Measurements from ENCODE around the gene BFSP2.

BFSP2 gene

GRCh38 chr3:133410191-133410892, 10.5 kb downstream of the BFSP2 start:
- peak overlapping the region; percentile 73 for H3K18ac ChIP-seq (ENCODE audit: low read length)
- H3K4ac ChIP-seq (ENCODE audit: low read length) = no peak overlapping the region
- no peak overlapping the region for H3K4me3 ChIP-seq (ENCODE audit: low read length in 2 of 2)
- H2BK5ac ChIP-seq (ENCODE audit: low read length) = no peak overlapping the region
- H3K23ac ChIP-seq (ENCODE audit: low read depth, low read length, poor library complexity) = no peak overlapping the region
- no peak for DNase-seq (ENCODE audit: low spot score)
- H4K8ac ChIP-seq (ENCODE audit: low read depth, low read length) = no peak overlapping the region
- no peak overlapping the region for H3K4me2 ChIP-seq (ENCODE audit: insufficient read depth, low read length, poor library complexity, severe bottlenecking)
- no peaks in the 10 kb centered on the region for H3K36me3 ChIP-seq (replicated peaks in 1 of 2; ENCODE audit: control insufficient read depth in 2 of 2, insufficient read depth in 2 of 2, low read length in 2 of 2)
- no peak overlapping the region for H2AFZ ChIP-seq (ENCODE audit: low read length)
- peaks cover 0 to 5% of the 10 kb centered on the region in 2 donors for H3K4me1 ChIP-seq (ENCODE audit: control insufficient read depth in 2 of 2, insufficient read depth in 1 of 2, low read depth in 1 of 2, low read length in 2 of 2)
- no peak overlapping the region for H2AK5ac ChIP-seq (ENCODE audit: low read depth, low read length)
- no peak overlapping the region for H3K14ac ChIP-seq (ENCODE audit: low read length)
- H3K27me3 ChIP-seq (ENCODE audit: control insufficient read depth in 3 of 3, insufficient read depth in 3 of 3, low read depth in 1 of 3, low read length in 3 of 3) = no peaks in the 10 kb centered on the region
- H3K9ac ChIP-seq (ENCODE audit: low read depth, low read length, poor library complexity) = no peak overlapping the region
- WGBS, 2 donors (ENCODE audit: extremely low coverage in 2 of 2, insufficient read length in 2 of 2, insufficient replicate concordance in 1 of 2) = no CpG with 5 or more reads among the region's 17 CpGs
- no peak overlapping the region for H4K91ac ChIP-seq (ENCODE audit: low read depth, low read length, poor library complexity)
- peak overlapping the region; percentile 12 for H2BK12ac ChIP-seq (ENCODE audit: low read length)
- H3K79me1 ChIP-seq (ENCODE audit: low read depth, low read length) = no peaks in the 10 kb centered on the region
- H3K9me3 ChIP-seq (replicated peaks in 1 of 2; ENCODE audit: control insufficient read depth in 2 of 2, insufficient read depth in 1 of 2, low read depth in 1 of 2, low read length in 2 of 2) = no peaks in the 10 kb centered on the region
- no peak overlapping the region for H2BK120ac ChIP-seq (ENCODE audit: low read depth, low read length)
- H2BK15ac ChIP-seq (ENCODE audit: low read length) = no peak overlapping the region
- H3K27ac ChIP-seq (replicated peaks; ENCODE audit: low read length) = no peak overlapping the region

DNA sequence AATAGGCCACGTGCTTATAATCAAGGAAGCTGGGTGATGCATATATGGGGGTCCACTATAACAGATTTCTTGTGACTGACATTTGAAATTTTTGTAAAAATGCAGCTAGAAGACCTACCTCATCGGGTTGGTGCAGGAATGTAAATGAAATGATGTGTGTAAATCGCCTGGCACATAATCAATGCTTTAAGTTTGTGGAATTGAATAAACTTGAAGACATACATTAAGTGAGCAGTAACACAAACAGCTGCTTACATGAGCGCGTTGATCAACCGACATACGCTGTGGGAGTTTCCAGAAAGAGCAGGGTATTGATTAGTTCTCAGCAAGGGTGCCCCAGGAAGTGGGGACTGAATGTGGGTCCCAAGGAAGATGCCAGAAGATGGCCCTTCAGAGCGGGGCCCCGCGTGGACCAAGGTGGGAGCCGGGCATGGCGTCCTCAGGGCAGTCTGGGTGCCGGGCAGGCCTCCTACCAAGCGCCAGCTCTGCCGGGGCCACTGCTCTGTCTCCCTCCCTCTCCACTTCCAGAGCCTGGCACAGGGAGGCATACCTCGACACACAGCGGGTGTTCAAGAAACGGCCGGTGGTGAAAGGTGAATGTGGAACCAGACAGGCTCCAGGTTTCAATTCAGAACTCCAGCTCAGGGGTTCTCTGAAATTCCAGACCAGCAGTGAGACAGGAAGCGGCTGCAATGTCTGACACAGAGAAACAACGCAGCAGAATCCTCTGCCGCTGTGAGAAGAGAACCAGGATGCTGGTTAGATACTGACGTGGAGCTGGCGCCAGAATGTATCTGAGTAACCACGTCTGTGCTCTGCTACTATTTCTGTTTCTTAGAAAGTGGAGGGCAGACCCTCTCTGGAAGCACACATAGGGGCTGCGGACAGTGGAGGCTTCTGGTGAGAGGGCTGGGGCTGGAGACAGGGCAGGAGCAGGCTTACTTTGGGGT, 12.6 kb downstream of the BFSP2 start:
- no peak overlapping the region for H3K4me3 ChIP-seq (ENCODE audit: low read length in 2 of 2)
- no CpG with 5 or more reads among the region's 26 CpGs for WGBS, 2 donors (ENCODE audit: extremely low coverage in 2 of 2, insufficient read length in 2 of 2, insufficient replicate concordance in 1 of 2)
- H2AFZ ChIP-seq (ENCODE audit: low read length) = no peak overlapping the region
- no peaks in the 10 kb centered on the region for H3K9me3 ChIP-seq (replicated peaks in 1 of 2; ENCODE audit: control insufficient read depth in 2 of 2, insufficient read depth in 1 of 2, low read depth in 1 of 2, low read length in 2 of 2)
- H3K4ac ChIP-seq (ENCODE audit: low read length) = no peak overlapping the region
- peak overlapping the region; percentile 85 for H3K18ac ChIP-seq (ENCODE audit: low read length)
- H3K79me1 ChIP-seq (ENCODE audit: low read depth, low read length) = no peaks in the 10 kb centered on the region
- H2BK5ac ChIP-seq (ENCODE audit: low read length) = peak overlapping the region; percentile 84
- no peak overlapping the region for H3K9ac ChIP-seq (ENCODE audit: low read depth, low read length, poor library complexity)
- H2BK120ac ChIP-seq (ENCODE audit: low read depth, low read length) = no peak overlapping the region
- no peak overlapping the region for H3K4me2 ChIP-seq (ENCODE audit: insufficient read depth, low read length, poor library complexity, severe bottlenecking)
- no peak for DNase-seq (ENCODE audit: low spot score)
- H3K23ac ChIP-seq (ENCODE audit: low read depth, low read length, poor library complexity) = no peak overlapping the region
- H2AK5ac ChIP-seq (ENCODE audit: low read depth, low read length) = peak overlapping the region; percentile 76
- H2BK12ac ChIP-seq (ENCODE audit: low read length) = peak overlapping the region; percentile 65
- H3K4me1 ChIP-seq (ENCODE audit: control insufficient read depth in 2 of 2, insufficient read depth in 1 of 2, low read depth in 1 of 2, low read length in 2 of 2) = peaks cover 0 to 2% of the 10 kb centered on the region in 2 donors
- no peaks in the 10 kb centered on the region for H3K36me3 ChIP-seq (replicated peaks in 1 of 2; ENCODE audit: control insufficient read depth in 2 of 2, insufficient read depth in 2 of 2, low read length in 2 of 2)
- peak overlapping the region; percentile 78 for H2BK15ac ChIP-seq (ENCODE audit: low read length)
- no peak overlapping the region for H4K8ac ChIP-seq (ENCODE audit: low read depth, low read length)
- no peak overlapping the region for H3K14ac ChIP-seq (ENCODE audit: low read length)
- no peak overlapping the region for H3K27ac ChIP-seq (replicated peaks; ENCODE audit: low read length)
- H3K27me3 ChIP-seq (ENCODE audit: control insufficient read depth in 3 of 3, insufficient read depth in 3 of 3, low read depth in 1 of 3, low read length in 3 of 3) = no peaks in the 10 kb centered on the region
- H4K91ac ChIP-seq (ENCODE audit: low read depth, low read length, poor library complexity) = peak overlapping the region; percentile 16

- Histone ChIP-seq H3K79me1 (ENCODE audit: low read depth, low read length) (no peaks in the 10 kb centered on the region), H3K14ac (ENCODE audit: low read length) (no peak overlapping the region), H4K8ac (ENCODE audit: low read depth, low read length) (no peak overlapping the region), H3K27ac (replicated peaks; ENCODE audit: low read length) (peak overlapping the region; percentile 52), H3K4ac (ENCODE audit: low read length) (no peak overlapping the region), H2BK5ac (ENCODE audit: low read length) (peak overlapping the region; percentile 84), H4K91ac (ENCODE audit: low read depth, low read length, poor library complexity) (no peak overlapping the region), H3K36me3 (replicated peaks in 1 of 2; ENCODE audit: control insufficient read depth in 2 of 2, insufficient read depth in 2 of 2, low read length in 2 of 2) (no peaks in the 10 kb centered on the region), H3K4me2 (ENCODE audit: insufficient read depth, low read length, poor library complexity, severe bottlenecking) (no peak overlapping the region), H2BK120ac (ENCODE audit: low read depth, low read length) (no peak overlapping the region), H3K27me3 (ENCODE audit: control insufficient read depth in 3 of 3, insufficient read depth in 3 of 3, low read depth in 1 of 3, low read length in 3 of 3) (no peaks in the 10 kb centered on the region), H3K9me3 (replicated peaks in 1 of 2; ENCODE audit: control insufficient read depth in 2 of 2, insufficient read depth in 1 of 2, low read depth in 1 of 2, low read length in 2 of 2) (no peaks in the 10 kb centered on the region), H2AFZ (ENCODE audit: low read length) (no peak overlapping the region), H2BK12ac (ENCODE audit: low read length) (no peak overlapping the region), H3K18ac (ENCODE audit: low read length) (no peak overlapping the region), H2BK15ac (ENCODE audit: low read length) (no peak overlapping the region), H2AK5ac (ENCODE audit: low read depth, low read length) (no peak overlapping the region), H3K4me3 (ENCODE audit: low read length in 2 of 2) (no peak overlapping the region), H3K23ac (ENCODE audit: low read depth, low read length, poor library complexity) (no peak overlapping the region), H3K4me1 (ENCODE audit: control insufficient read depth in 2 of 2, insufficient read depth in 1 of 2, low read depth in 1 of 2, low read length in 2 of 2) (peaks cover 0 to 2% of the 10 kb centered on the region in 2 donors), H3K9ac (ENCODE audit: low read depth, low read length, poor library complexity) (no peak overlapping the region)
- no peak for DNase-seq (ENCODE audit: low spot score)
- WGBS, 2 donors (ENCODE audit: extremely low coverage in 2 of 2, insufficient read length in 2 of 2, insufficient replicate concordance in 1 of 2) = no CpG with 5 or more reads among the region's 17 CpGs
These were observed 13.5 kb downstream of the BFSP2 start for GRCh38 chr3:133413161-133414020.

All from neuronal stem cell (in vitro differentiated cells).